HCT116 (cell line): Measurements from ENCODE around the gene MIDN. TPM values are rescaled to one million over a fixed set of nuclear protein-coding genes. Genes with fewer than 3 reads are reported as not detected.

Source experiments
- ATAC-seq: fragments of 200-7000 bp; cut with Tn5 transposase; 2 replicates; pipeline ENCODE4 v1.9.1; 2020; ENCODE audit warnings: mild to moderate bottlenecking, moderate library complexity
- BruUV-seq: library from RNA; stranded (reverse); fragments of 400-500 nt; replicated peaks from 2 replicates; lab custom pipeline; 2021; lab: Mats Ljungman, UMichigan
- CTCF ChIA-PET: fragments of 300-600 bp; sonication (Branson Sonifier 250); formaldehyde crosslinking; loops from one replicate; lab custom pipeline; 2021; ENCODE audit warnings: antibody characterized with exemption; lab: Charles Lee
- POLR2A ChIA-PET: fragments of 300-600, 350-600 bp; sonication (Branson Sonifier 250); formaldehyde crosslinking; loops from one replicate; lab custom pipeline; 2021; ENCODE audit warnings: antibody characterized with exemption; lab: Charles Lee
- RAD21 ChIA-PET, 2 experiments: fragments of 300-600 bp; sonication (Branson Sonifier 250); formaldehyde crosslinking; loops; one replicate each; lab custom pipeline; 2023; ENCODE audit warnings: low total read pairs in 2 of 2; ENCODE audit not compliant: uncharacterized antibody in 2 of 2, unreplicated experiment in 2 of 2, low non-redundant PET in 1 of 2; lab: Charles Lee
- DNase-seq: peaks from one replicate; pipeline ENCODE4 v3.0.0-alpha.2; 2010; ENCODE audit warnings: low read depth, low spot score
- H2AFZ ChIP-seq: fragments of 200-600 bp; shearing (Covaris generic), sonication (generic); 2 replicates; pipeline ENCODE4 v1.6.1; 2017; ENCODE audit warnings: low read depth, mixed run types, mixed read lengths, antibody characterized with exemption, low read length; ENCODE audit not compliant: poor library complexity, severe bottlenecking
- H3K27ac ChIP-seq: 2 replicates; pipeline ENCODE4 v1.5.1; 2012; ENCODE audit warnings: low read depth, low read length
- H3K27me3 ChIP-seq: fragments of 200-600 bp; sonication (generic); 2 replicates; pipeline ENCODE4 v1.6.1; 2016; ENCODE audit warnings: mixed run types, low read length, mixed read lengths; ENCODE audit not compliant: insufficient read depth
- H3K36me3 ChIP-seq, 2 experiments: fragments of 200-500 bp in 1 of 2; fragments of 200-600 bp in 1 of 2; sonication (Bioruptor generic) in 1 of 2; sonication (generic) in 1 of 2; 2 replicates each; pipeline versions ENCODE4 v1.5.1 to v1.6.1; 2014 to 2016; ENCODE audit warnings: low read length in 2 of 2, inconsistent platforms in 1 of 2, mixed read lengths in 1 of 2, mixed run types in 1 of 2; ENCODE audit not compliant: insufficient read depth in 2 of 2, control insufficient read depth in 1 of 2
- H3K4me1 ChIP-seq, 2 experiments: fragments of 200-600 bp in 1 of 2; sonication (generic) in 1 of 2; 2 replicates each; pipeline versions ENCODE4 v1.5.1 to v1.6.1; 2012 to 2017; ENCODE audit warnings: low read length in 2 of 2, inconsistent platforms in 1 of 2, mild to moderate bottlenecking in 1 of 2, mixed read lengths in 1 of 2, mixed run types in 1 of 2, moderate library complexity in 1 of 2; ENCODE audit not compliant: insufficient read depth in 2 of 2, control insufficient read depth in 1 of 2
- H3K4me2 ChIP-seq: fragments of 200-600 bp; sonication (generic); 2 replicates; pipeline ENCODE4 v1.6.1; 2017; ENCODE audit warnings: mixed run types, low read length, mixed read lengths
- H3K4me3 ChIP-seq, 2 experiments: fragments of 200-600 bp in 1 of 2; sonication (generic) in 1 of 2; replicated peaks in 1 of 2; 2 replicates each; pipeline ENCODE4 v1.5.1; 2011 to 2016; ENCODE audit warnings: low read length in 2 of 2, control low read depth in 1 of 2, low read depth in 1 of 2, mild to moderate bottlenecking in 1 of 2, mixed read lengths in 1 of 2, mixed run types in 1 of 2
- H3K79me2 ChIP-seq: fragments of 200-600 bp; sonication (generic); 2 replicates; pipeline ENCODE4 v1.6.1; 2017; ENCODE audit warnings: mild to moderate bottlenecking, mixed run types, low read length, moderate library complexity, mixed read lengths; ENCODE audit not compliant: insufficient read depth
- H3K9ac ChIP-seq: fragments of 200-600 bp; sonication (generic); 2 replicates; pipeline ENCODE4 v1.6.1; 2016; ENCODE audit warnings: low read length, mixed read lengths
- H3K9me2 ChIP-seq: fragments of 200-600 bp; sonication (generic), shearing (Covaris generic); 2 replicates; pipeline ENCODE4 v1.6.1; 2017; ENCODE audit warnings: mixed run types, mild to moderate bottlenecking, moderate library complexity; ENCODE audit not compliant: insufficient read depth
- H3K9me3 ChIP-seq, 2 experiments: fragments of 200-500 bp in 1 of 2; fragments of 200-600 bp in 1 of 2; sonication (Bioruptor generic) in 1 of 2; sonication (generic) in 1 of 2; 2 replicates each; pipeline ENCODE4 v1.6.1; 2014 to 2017; ENCODE audit warnings: low read length in 2 of 2, mixed read lengths in 2 of 2, inconsistent platforms in 1 of 2, low read depth in 1 of 2, mild to moderate bottlenecking in 1 of 2, mixed run types in 1 of 2, moderate library complexity in 1 of 2; ENCODE audit not compliant: control insufficient read depth in 1 of 2, insufficient read depth in 1 of 2
- H4K20me1 ChIP-seq: fragments of 200-600 bp; sonication (generic), shearing (Covaris generic); 2 replicates; pipeline ENCODE4 v1.6.1; 2017; ENCODE audit warnings: mixed run types, mild to moderate bottlenecking, moderate library complexity; ENCODE audit not compliant: insufficient read depth
- CEBPB ChIP-seq: IDR thresholded peaks from 2 replicates; pipeline ENCODE4 v1.6.1; 2012; ENCODE audit warnings: low read depth
- CTCF ChIP-seq, 3 experiments: fragments of 200-600 bp in 1 of 3; sonication (generic) in 1 of 3; IDR thresholded peaks in 2 of 3; conservative IDR thresholded peaks in 1 of 3; 2 replicates each; pipeline ENCODE4 v1.5.1; 2012 to 2017; ENCODE audit warnings: low read depth in 2 of 3, low read length in 2 of 3, antibody characterized with exemption in 1 of 3, borderline replicate concordance in 1 of 3, control low read depth in 1 of 3, mild to moderate bottlenecking in 1 of 3, mixed read lengths in 1 of 3, mixed run types in 1 of 3, moderate library complexity in 1 of 3; ENCODE audit not compliant: insufficient read depth in 1 of 3
- EGR1 ChIP-seq: IDR thresholded peaks from 2 replicates; pipeline ENCODE4 v1.6.1; 2012; ENCODE audit warnings: low read depth
- ELF1 ChIP-seq: IDR thresholded peaks from 2 replicates; pipeline ENCODE4 v1.6.1; 2012; ENCODE audit warnings: low read depth, borderline replicate concordance
- EZH2phosphoT487 ChIP-seq: fragments of 200-600 bp; IDR thresholded peaks from 2 replicates; pipeline ENCODE4 v1.6.1; 2018; ENCODE audit warnings: antibody characterized with exemption, borderline replicate concordance
- FOSL1 ChIP-seq: IDR thresholded peaks from 2 replicates; pipeline ENCODE4 v1.6.1; 2012; ENCODE audit warnings: low read depth
- JUND ChIP-seq: IDR thresholded peaks from 2 replicates; pipeline ENCODE4 v1.6.1; 2012
- MAX ChIP-seq: IDR thresholded peaks from 2 replicates; pipeline ENCODE4 v1.6.1; 2012
- POLR2A ChIP-seq: IDR thresholded peaks from 2 replicates; pipeline ENCODE4 v1.7.0; 2011; ENCODE audit warnings: borderline replicate concordance; ENCODE audit not compliant: insufficient read depth, insufficient read length; ENCODE audit errors: extremely low read depth
- POLR2AphosphoS5 ChIP-seq: IDR thresholded peaks from 2 replicates; pipeline ENCODE4 v1.6.1; 2011; ENCODE audit warnings: mild to moderate bottlenecking, low read depth, low read length, moderate library complexity
- REST ChIP-seq: IDR thresholded peaks from 2 replicates; pipeline ENCODE4 v1.6.1; 2012; ENCODE audit warnings: low read depth
- SIN3A ChIP-seq: IDR thresholded peaks from 2 replicates; pipeline ENCODE4 v1.6.1; 2012; ENCODE audit warnings: low read depth
- SP1 ChIP-seq: IDR thresholded peaks from 2 replicates; pipeline ENCODE4 v1.6.1; 2012; ENCODE audit warnings: low read depth
- SRF ChIP-seq: IDR thresholded peaks from 2 replicates; pipeline ENCODE4 v1.6.1; 2012; ENCODE audit warnings: low read depth
- TCF7L2 ChIP-seq: IDR thresholded peaks from 2 replicates; pipeline ENCODE4 v1.7.0; 2011; ENCODE audit warnings: borderline replicate concordance, inconsistent platforms; ENCODE audit not compliant: insufficient read depth, insufficient read length; ENCODE audit errors: extremely low read depth
- YY1 ChIP-seq: IDR thresholded peaks from 2 replicates; pipeline ENCODE4 v1.6.1; 2011; ENCODE audit warnings: low read length, low read depth, moderate library complexity, mild to moderate bottlenecking; ENCODE audit not compliant: insufficient replicate concordance; ENCODE audit errors: extremely low read depth
- ZBTB33 ChIP-seq: IDR thresholded peaks from 2 replicates; pipeline ENCODE4 v1.6.1; 2011; ENCODE audit warnings: mild to moderate bottlenecking, low read length, moderate library complexity; ENCODE audit not compliant: insufficient replicate concordance; ENCODE audit errors: extremely low read depth
- ZNF274 ChIP-seq: fragments of 200-500 bp; sonication (Bioruptor generic); IDR thresholded peaks from 2 replicates; pipeline ENCODE4 v1.6.1; 2014; ENCODE audit warnings: mild to moderate bottlenecking, low read depth, low read length, inconsistent platforms
- intact Hi-C: fragments of 100-400 bp; cut with micrococcal nuclease; formaldehyde crosslinking; loops from 2 replicates; pipeline ENCODE4 v1.10.0; 2022
- total RNA-seq: library from RNA; stranded (reverse); gene quantifications from one replicate; pipeline ENCODE4 v1.2.1, GENCODE V29; 2021; ENCODE audit not compliant: unreplicated experiment

Gene MIDN
- total RNA-seq, 1 experiment from 2014 or later = 146 TPM

GRCh38 chr19:1225440-1226226 is 22.8 kb upstream of the MIDN start:
- Histone ChIP-seq H3K27me3 (no peaks in the 10 kb centered on the region), H3K36me3 (peaks cover 2 to 6% of the 10 kb centered on the region in 2 experiments; a peak in 2 of 4 replicates), H3K4me2 (no peak overlapping the region), H3K9me3 (no peaks in the 10 kb centered on the region), H2AFZ (no peak overlapping the region), H4K20me1 (no peaks in the 10 kb centered on the region), H3K4me3 (no peak overlapping the region), H3K9ac (no peak overlapping the region), H3K9me2 (no peaks in the 10 kb centered on the region), H3K4me1 (peaks cover 15 to 25% of the 10 kb centered on the region in 2 experiments), H3K79me2 (peaks cover 4% of the 10 kb centered on the region; the same call in 1 of the 2 replicates), H3K27ac (peak overlapping the region; percentile 92; the same call in 1 of the 2 replicates)
- no peak for DNase-seq
- no TSS peak for BruUV-seq
- POLR2A ChIA-PET = no interaction called here
- ATAC-seq = no peak
- RAD21 ChIA-PET = no interaction called here
- no peak for TF ChIP-seq POLR2AphosphoS5
- TF ChIP-seq REST = no peak
- no peak for TF ChIP-seq YY1
- TF ChIP-seq SIN3A = no peak
- no peak for TF ChIP-seq TCF7L2
- no peak for TF ChIP-seq CEBPB
- TF ChIP-seq ELF1 = no peak
- TF ChIP-seq CTCF (IDR thresholded peaks at IDR 0.05 in 2 of 3, conservative IDR thresholded peaks at IDR 0.05 in 1 of 3; ENCODE audit: borderline replicate concordance in 1 of 3, insufficient read depth in 1 of 3, low read depth in 2 of 3, low read length in 2 of 3) = no peak
- no peak for TF ChIP-seq ZBTB33
- TF ChIP-seq ZNF274 = no peak
- no peak for TF ChIP-seq EZH2phosphoT487
- no peak for TF ChIP-seq JUND
- TF ChIP-seq SRF = no peak
- TF ChIP-seq POLR2A = no peak
- TF ChIP-seq EGR1 = no peak
- no peak for TF ChIP-seq FOSL1
- no peak for TF ChIP-seq MAX
- TF ChIP-seq SP1 = no peak
- CTCF ChIA-PET = interaction anchor here (0.8 to 1.4 kb wide), 4 partner anchors 10 to 41 kb away, joined by 3 to 5 read pairs (median 4); no protein-coding TSS in a partner anchor
- intact Hi-C loops = no loop called here
